Prostate gland (tissue), 2 donors: Measurements from ENCODE around the gene CACNG7. TPM values are rescaled to one million over a fixed set of nuclear protein-coding genes. Genes with fewer than 3 reads are reported as not detected.

Source experiments
- DNase-seq: peaks from one replicate; pipeline ENCODE4 v3.0.0-alpha.2; 2019; ENCODE audit warnings: low spot score
- H3K27ac ChIP-seq, 2 donors: fragments of 200-600 bp; sonication (generic); 2 replicates each; pipeline ENCODE4 v1.5.1; 2017 to 2019
- H3K27me3 ChIP-seq: fragments of 200-600 bp; sonication (generic); replicated peaks from 2 replicates; pipeline ENCODE4 v1.5.1; 2019; ENCODE audit not compliant: insufficient read depth
- H3K36me3 ChIP-seq, 2 donors: fragments of 200-600 bp; sonication (generic); 1 replicate in 1 of 2; 2 replicates in 1 of 2; pipeline versions ENCODE4 v1.5.1 to v1.8.1; 2017 to 2019
- H3K4me1 ChIP-seq: fragments of 200-600 bp; sonication (generic); replicated peaks from 2 replicates; pipeline ENCODE4 v1.5.1; 2019
- H3K4me3 ChIP-seq, 2 donors: fragments of 200-600 bp; sonication (generic); 2 replicates each; pipeline ENCODE4 v1.5.1; 2017 to 2019
- H3K9me3 ChIP-seq: fragments of 200-600 bp; sonication (generic); 2 replicates; pipeline ENCODE4 v1.5.1; 2017
- CTCF ChIP-seq, 4 experiments: fragments of 200-600 bp in 2 of 4; fragments of 450-650 bp in 2 of 4; sonication (generic) in 2 of 4; IDR thresholded peaks; 1 replicate in 3 of 4; 2 replicates in 1 of 4; pipeline ENCODE4 v1.5.1; 2016 to 2019; ENCODE audit warnings: antibody characterized with exemption in 4 of 4, mild to moderate bottlenecking in 2 of 4, moderate library complexity in 2 of 4
- POLR2A ChIP-seq: fragments of 450-650 bp; IDR thresholded peaks from one replicate; pipeline ENCODE4 v1.6.1; 2016; ENCODE audit warnings: antibody characterized with exemption, mild to moderate bottlenecking
- POLR2AphosphoS5 ChIP-seq: sonication (generic); formaldehyde crosslinking; IDR thresholded peaks from one replicate; pipeline ENCODE4 v1.6.1; 2017; ENCODE audit warnings: antibody characterized with exemption
- WGBS: methylation state at CpG from one replicate; pipeline ENCODE4 v1.1.5; 2018; 5-methylcytosine and 5-hydroxymethylcytosine counted together
- intact Hi-C: fragments of 100-400 bp; cut with DNase I; formaldehyde crosslinking; loops from one replicate; pipeline ENCODE4 v1.14.2; 2022
- total RNA-seq, 2 donors: library from RNA; depleted of rRNA; stranded (reverse); fragments of >200 nt; gene quantifications; one replicate each; pipeline ENCODE4 v1.1.0, GENCODE V29; 2016

Gene CACNG7
- total RNA-seq, 2 donors from 2014 or later = not detected

GRCh38 chr19:53977429-53977990, 68.4 kb downstream of the CACNG7 start:
- 4% methylated on average over 9 of the region's 9 CpGs for WGBS
- Histone ChIP-seq H3K27me3 (peaks cover 9% of the 10 kb centered on the region), H3K36me3 (no peaks in the 10 kb centered on the region), H3K4me3 (no peak overlapping the region), H3K4me1 (no peaks in the 10 kb centered on the region), H3K27ac (no peak overlapping the region), H3K9me3 (no peaks in the 10 kb centered on the region)
- TF ChIP-seq CTCF (IDR thresholded peaks at IDR 0.05) = no peak
- TF ChIP-seq POLR2AphosphoS5 = peak; percentile 85
- intact Hi-C loops = no loop called here
- DNase-seq = peak; percentile 66

GRCh38 chr19:53977991-53978731, 69.1 kb downstream of the CACNG7 start:
- DNase-seq = no peak
- Histone ChIP-seq H3K27ac (no peak overlapping the region), H3K4me1 (no peaks in the 10 kb centered on the region), H3K4me3 (no peak overlapping the region), H3K27me3 (peaks cover 10% of the 10 kb centered on the region), H3K36me3 (no peaks in the 10 kb centered on the region), H3K9me3 (no peaks in the 10 kb centered on the region)
- intact Hi-C loops = no loop called here
- TF ChIP-seq POLR2AphosphoS5 = no peak
- TF ChIP-seq CTCF (IDR thresholded peaks at IDR 0.05) = no peak
- no peak for TF ChIP-seq POLR2A
- 4% methylated on average over 51 of the region's 54 CpGs for WGBS

GRCh38 chr19:53978975-53979801, 70.1 kb downstream of the CACNG7 start:
- no peak for TF ChIP-seq POLR2AphosphoS5
- TF ChIP-seq CTCF (IDR thresholded peaks at IDR 0.05) = no peak
- TF ChIP-seq POLR2A = no peak
- Histone ChIP-seq H3K9me3 (no peaks in the 10 kb centered on the region), H3K36me3 (no peaks in the 10 kb centered on the region), H3K27ac (no peak overlapping the region), H3K4me1 (no peaks in the 10 kb centered on the region), H3K27me3 (peaks cover 12% of the 10 kb centered on the region), H3K4me3 (no peak overlapping the region)
- DNase-seq = no peak
- intact Hi-C loops = no loop called here
- WGBS = 5% methylated on average over 19 of the region's 19 CpGs

- Histone ChIP-seq H3K9me3 (no peaks in the 10 kb centered on the region), H3K27ac (no peak overlapping the region), H3K27me3 (peaks cover 12% of the 10 kb centered on the region), H3K36me3 (no peaks in the 10 kb centered on the region), H3K4me1 (no peaks in the 10 kb centered on the region), H3K4me3 (peak overlapping the region in 1 of 2 donors; percentile 11)
- intact Hi-C loops = no loop called here
- no peak for DNase-seq
- TF ChIP-seq POLR2A (no peak), POLR2AphosphoS5 (no peak), CTCF (IDR thresholded peaks at IDR 0.05) (no peak)
- 38% methylated on average over 20 of the region's 20 CpGs for WGBS
These were observed 71.7 kb downstream of the CACNG7 start for GRCh38 chr19:53980539-53981375.
